ENCODE data around the gene SC5D.

The SC5D gene

GRCh38 chr11:121347094-121347493 lies 54.5 kb downstream of the SC5D start:
- Histone ChIP-seq H3K4me3 (ENCODE audit: low read depth, low read length) (no peak overlapping the region), H3K27ac (no peak overlapping the region), H3K36me3 (no peaks in the 10 kb centered on the region), H3K27me3 (ENCODE audit: insufficient read depth, low read depth, severe bottlenecking) (no peaks in the 10 kb centered on the region), H3K9me3 (ENCODE audit: severe bottlenecking) (no peaks in the 10 kb centered on the region)
- DNase-seq, result no peak
- no peak for TF ChIP-seq CTCF (IDR thresholded peaks at IDR 0.05; ENCODE audit: low read depth, low read length)

- Histone ChIP-seq H3K36me3 (no peaks in the 10 kb centered on the region), H3K9me3 (ENCODE audit: severe bottlenecking) (no peaks in the 10 kb centered on the region), H3K4me3 (ENCODE audit: low read depth, low read length) (no peak overlapping the region), H3K27me3 (ENCODE audit: insufficient read depth, low read depth, severe bottlenecking) (no peaks in the 10 kb centered on the region), H3K27ac (no peak overlapping the region)
- no peak for TF ChIP-seq CTCF (IDR thresholded peaks at IDR 0.05; ENCODE audit: low read depth, low read length)
- no peak for DNase-seq
Observed at GRCh38 chr11:121347813-121348212, 55.2 kb downstream of the SC5D start.

- TF ChIP-seq CTCF (IDR thresholded peaks at IDR 0.05; ENCODE audit: low read depth, low read length), result no peak
- no peak overlapping the region for H3K4me3 ChIP-seq (ENCODE audit: low read depth, low read length)
- DNase-seq, result no peak
- no peaks in the 10 kb centered on the region for H3K27me3 ChIP-seq (ENCODE audit: insufficient read depth, low read depth, severe bottlenecking)
- H3K36me3 ChIP-seq, result no peaks in the 10 kb centered on the region
- H3K27ac ChIP-seq, result no peak overlapping the region
- H3K9me3 ChIP-seq (ENCODE audit: severe bottlenecking), result no peaks in the 10 kb centered on the region
Observed at GRCh38 chr11:121348220-121348875, 55.8 kb downstream of the SC5D start.

- Histone ChIP-seq H3K9me3 (ENCODE audit: severe bottlenecking) (no peaks in the 10 kb centered on the region), H3K36me3 (no peaks in the 10 kb centered on the region), H3K4me3 (ENCODE audit: low read depth, low read length) (no peak overlapping the region), H3K27me3 (ENCODE audit: insufficient read depth, low read depth, severe bottlenecking) (no peaks in the 10 kb centered on the region), H3K27ac (no peak overlapping the region)
- TF ChIP-seq CTCF (IDR thresholded peaks at IDR 0.05; ENCODE audit: low read depth, low read length), result no peak
- no peak for DNase-seq
Observed at GRCh38 chr11:121349790-121350189, 57.2 kb downstream of the SC5D start.

GRCh38 chr11:121350314-121351082 lies 57.9 kb downstream of the SC5D start:
- no peak for TF ChIP-seq CTCF (IDR thresholded peaks at IDR 0.05; ENCODE audit: low read depth, low read length)
- DNase-seq, result no peak
- Histone ChIP-seq H3K27me3 (ENCODE audit: insufficient read depth, low read depth, severe bottlenecking) (no peaks in the 10 kb centered on the region), H3K9me3 (ENCODE audit: severe bottlenecking) (no peaks in the 10 kb centered on the region), H3K36me3 (no peaks in the 10 kb centered on the region), H3K27ac (no peak overlapping the region), H3K4me3 (ENCODE audit: low read depth, low read length) (no peak overlapping the region)

Data from WERI-Rb-1 (cell line).